GM12892 (cell line): ENCODE results near the gene CD160.
"Not testable (repeated sequence)": the region's sequence is repeated elsewhere in the genome, so short reads cannot be mapped to it uniquely, and the experiment has no call there.

Experiments used
- DNase-seq: peaks from one replicate; pipeline ENCODE4 v3.0.0; 2011; ENCODE audit not compliant: insufficient read length
- FAIRE-seq: peaks from 2 replicates; lab custom pipeline; 2011; peaks lifted over from hg19 to GRCh38; lab: Jason Lieb, UNC
- POLR2A ChIP-seq: IDR thresholded peaks from 2 replicates; pipeline ENCODE4 v1.6.1; 2011; ENCODE audit warnings: low read depth, low read length, control low read depth
- POLR2AphosphoS5 ChIP-seq: IDR thresholded peaks from 2 replicates; pipeline ENCODE4 v1.6.1; 2011; ENCODE audit warnings: low read depth, low read length, control low read depth
- TAF1 ChIP-seq: IDR thresholded peaks from 2 replicates; pipeline ENCODE4 v1.6.1; 2011; ENCODE audit warnings: low read depth, mild to moderate bottlenecking, control low read depth, low read length, borderline replicate concordance

CD160 gene

DNA sequence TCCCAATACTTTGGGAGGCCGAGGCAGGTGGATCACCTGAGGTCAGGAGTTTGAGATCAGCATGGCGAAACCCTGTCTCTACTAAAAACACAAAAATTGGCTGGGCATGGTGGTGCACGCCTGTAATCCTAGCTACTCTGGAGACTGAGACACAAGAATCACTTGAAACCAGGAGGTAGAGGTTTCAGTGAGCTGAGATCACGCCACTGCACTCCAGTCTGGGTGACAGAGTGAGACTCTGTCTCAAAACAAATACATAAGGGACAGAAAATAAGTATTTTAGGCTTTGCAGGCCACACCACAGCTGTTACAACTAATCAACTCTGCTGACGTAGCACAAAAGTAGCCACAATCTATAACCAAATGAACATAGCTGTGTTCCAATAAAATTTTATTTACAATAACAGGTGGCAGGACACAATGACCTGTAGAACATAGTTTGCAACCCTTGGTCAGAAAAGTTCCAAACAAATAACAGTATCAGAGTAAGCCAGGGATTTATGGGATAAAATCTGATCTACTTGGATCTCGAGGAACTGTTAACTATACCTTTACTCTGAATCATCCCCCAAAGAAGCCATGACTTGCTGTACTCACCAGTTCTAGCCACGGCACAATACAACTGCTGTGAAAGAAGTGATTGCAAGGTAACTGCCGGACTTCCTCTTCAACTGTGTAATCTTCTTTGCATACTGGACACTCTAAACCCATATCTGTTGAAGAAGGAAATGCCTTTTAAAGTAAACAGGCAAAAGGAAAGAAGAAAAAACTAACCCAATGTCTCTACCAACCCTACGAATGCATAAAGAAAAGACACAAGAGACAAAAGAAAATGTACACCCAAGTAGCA, 28.3 kb downstream of the CD160 start:
- no peak for DNase-seq

DNA sequence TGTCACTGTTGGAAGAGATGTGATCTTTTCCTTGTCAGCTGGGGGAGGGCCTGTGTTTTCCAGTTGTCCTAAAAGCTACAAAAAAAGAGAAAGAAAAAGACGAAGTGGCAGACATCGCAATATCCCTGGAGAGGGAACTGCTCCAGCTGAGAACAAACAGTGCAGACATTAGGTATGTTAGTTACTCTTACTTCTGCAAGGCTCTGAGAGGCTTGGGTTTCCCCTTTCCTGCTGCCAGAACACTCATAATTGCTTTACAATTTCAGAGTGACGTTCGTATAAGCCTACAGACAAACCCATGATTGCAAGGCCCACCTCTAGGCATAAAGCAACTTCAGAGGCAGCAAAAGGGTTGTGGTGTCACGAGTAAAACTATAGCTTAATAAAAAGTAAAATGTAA, 31.1 kb downstream of the CD160 start:
- DNase-seq (no peak), FAIRE-seq (no peak)
- TF ChIP-seq TAF1 (no peak), POLR2A (no peak), POLR2AphosphoS5 (no peak)

More for the DNA sequence above, 28.3 kb downstream of the CD160 start:
- no peak for FAIRE-seq
- TF ChIP-seq POLR2A (no peak), POLR2AphosphoS5 (no peak), TAF1 (no peak)

DNA sequence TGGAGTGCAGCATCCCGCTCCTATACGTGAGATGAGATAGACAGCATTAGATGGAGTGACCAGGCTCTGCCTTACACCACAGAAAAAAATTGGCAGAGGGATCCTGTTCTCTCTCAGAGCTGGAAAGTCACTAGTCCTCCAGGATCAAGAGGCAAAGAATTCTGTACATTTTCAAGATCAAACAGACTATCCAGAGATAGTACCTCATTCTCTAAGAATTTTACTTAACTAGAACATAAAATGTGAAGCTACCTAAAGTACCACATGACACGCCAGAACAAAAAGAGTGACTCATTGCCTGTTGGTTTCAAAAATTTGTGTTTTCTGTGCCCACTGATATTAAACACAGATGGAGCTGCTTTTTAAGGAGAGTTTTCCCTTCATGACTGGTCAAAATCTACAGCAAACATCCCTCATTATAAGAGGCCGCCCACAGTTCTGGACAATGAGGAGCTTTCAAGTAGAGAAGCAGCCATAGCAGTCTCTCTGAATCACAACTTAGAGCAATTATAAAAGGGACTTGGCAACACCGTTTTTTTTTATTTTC, 32.3 kb downstream of the CD160 start:
- DNase-seq = no peak
- no peak for FAIRE-seq
- TF ChIP-seq TAF1 (no peak), POLR2A (no peak), POLR2AphosphoS5 (no peak)

DNA sequence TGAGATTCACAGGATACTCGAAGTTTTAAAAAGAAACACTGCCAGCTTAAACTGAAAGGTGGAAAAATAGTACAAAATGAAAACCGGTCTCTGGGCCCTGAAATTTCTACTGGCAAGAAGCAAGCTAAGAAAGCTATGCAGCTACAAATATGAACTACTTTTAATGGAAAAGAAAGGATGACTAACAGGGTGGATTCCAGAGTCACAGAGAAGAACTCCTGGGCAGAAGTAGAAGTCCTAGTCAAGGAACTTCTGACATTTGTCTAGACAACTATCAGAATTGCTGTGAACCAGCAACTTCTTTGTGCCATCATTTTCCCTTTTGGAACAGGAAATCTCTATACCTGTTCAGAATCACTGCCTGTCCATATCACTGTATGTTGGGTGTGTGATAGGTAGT, 38.1 kb downstream of the CD160 start:
- no peak for FAIRE-seq
- TF ChIP-seq POLR2A = no peak
- no peak for TF ChIP-seq POLR2AphosphoS5
- TF ChIP-seq TAF1 = no peak
- DNase-seq = no peak

DNA sequence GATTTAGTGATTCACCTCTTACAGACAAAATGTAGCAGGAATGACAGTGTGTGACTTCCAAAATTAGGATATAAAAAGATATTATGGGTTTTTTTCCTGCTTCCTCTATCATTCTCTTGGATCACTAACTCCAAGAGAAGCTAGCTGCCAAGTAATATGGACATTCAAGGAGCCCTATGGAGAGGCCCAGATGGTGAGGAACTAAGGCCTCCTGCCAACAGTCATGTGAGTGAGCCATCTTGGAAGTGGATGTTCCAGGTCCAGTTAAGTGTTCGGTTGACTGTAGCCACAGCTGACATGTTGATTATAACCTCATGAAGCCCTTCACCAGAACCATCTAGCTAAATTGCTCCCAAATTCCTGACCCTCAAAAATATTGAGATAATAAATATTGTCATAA, 38.8 kb downstream of the CD160 start:
- TF ChIP-seq TAF1 = no peak
- no peak for TF ChIP-seq POLR2A
- no peak for TF ChIP-seq POLR2AphosphoS5
- no peak for FAIRE-seq
- DNase-seq = no peak

DNA sequence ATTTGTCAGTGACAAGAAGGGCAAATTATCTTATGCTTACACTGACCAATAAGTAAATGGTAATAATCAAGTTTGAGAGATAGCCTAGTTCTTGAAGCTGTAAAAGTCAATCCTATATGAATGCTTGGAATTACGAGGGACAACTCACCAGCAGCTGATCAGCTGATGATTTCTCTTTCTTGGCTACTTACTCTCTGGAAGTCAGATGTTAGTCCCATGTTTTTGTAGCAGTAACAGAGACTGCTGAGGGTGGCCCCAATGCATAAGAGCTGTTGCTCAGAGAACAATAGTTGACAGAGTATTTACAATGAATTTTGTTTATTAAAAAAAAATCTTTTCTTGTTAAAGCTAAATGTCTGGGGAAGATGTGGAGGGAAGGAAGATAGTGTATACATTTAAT, 39.3 kb downstream of the CD160 start:
- TF ChIP-seq POLR2A (no peak), TAF1 (no peak), POLR2AphosphoS5 (no peak)
- no peak for FAIRE-seq
- no peak for DNase-seq

DNA sequence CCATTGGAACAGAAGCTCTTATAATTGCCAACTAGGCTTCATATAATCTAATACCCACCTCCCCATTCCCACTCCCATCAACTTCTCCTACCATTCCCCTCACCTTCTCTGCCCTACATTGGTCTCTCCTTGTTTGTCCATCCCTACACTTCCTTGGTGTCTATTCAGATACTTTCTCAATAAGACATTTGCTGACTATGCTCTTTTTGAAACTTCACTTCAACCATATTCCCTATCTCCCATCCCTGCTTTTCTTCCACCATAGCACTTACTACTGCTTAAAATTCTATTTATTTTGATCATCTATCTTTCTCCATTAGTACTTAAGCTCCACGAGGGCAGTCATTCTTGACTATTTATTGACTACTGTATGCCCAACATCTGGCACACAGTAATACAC, 40.4 kb downstream of the CD160 start:
- no peak for DNase-seq
- no peak for FAIRE-seq
- TF ChIP-seq TAF1 (no peak), POLR2A (no peak), POLR2AphosphoS5 (no peak)

DNA sequence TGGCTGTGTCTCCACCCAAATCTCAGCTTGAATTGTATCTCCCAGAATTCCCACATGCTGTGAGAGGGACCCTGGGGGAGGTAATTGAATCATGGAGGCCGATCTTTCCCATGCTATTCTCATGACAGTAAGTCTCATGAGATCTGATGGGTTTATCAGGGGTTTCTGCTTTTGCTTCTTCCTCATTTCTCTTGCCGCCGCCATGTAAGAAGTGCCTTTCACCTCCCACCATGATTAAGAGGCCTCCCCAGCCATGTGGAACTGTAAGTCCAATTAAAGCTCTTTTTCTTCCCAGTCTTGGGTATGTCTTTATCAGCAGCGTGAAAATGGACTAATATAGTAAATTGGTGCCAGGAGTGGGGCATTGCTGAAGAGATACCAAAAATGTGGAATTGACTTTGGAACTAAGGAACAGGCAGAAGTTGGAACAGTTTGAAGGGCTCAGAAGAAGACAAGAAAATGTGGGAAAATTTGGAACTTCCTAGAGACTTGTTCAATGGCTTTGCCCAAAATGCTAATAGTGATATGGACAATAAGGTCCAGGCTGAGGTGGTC, 41.2 kb downstream of the CD160 start:
- FAIRE-seq, DNase-seq: not testable (repeated sequence)

DNA sequence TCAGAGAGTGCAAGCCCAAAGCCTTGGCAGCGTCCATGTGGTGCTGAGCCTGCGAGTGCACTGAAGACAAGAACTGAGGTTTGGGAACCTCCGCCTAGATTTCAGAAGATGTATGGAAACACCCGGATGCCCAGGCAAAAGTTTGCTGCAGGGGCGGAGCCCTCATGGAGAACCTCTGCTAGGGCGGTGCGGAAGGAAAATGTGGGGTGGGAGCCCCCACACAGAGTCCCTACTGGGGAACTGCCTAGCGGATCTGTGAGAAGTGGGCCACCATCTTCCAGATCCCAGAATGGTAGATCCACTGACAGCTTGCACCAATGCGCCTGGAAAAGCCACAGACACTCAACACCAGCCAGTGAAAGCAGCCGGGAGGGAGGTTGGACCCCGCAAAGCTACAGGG, 42.2 kb downstream of the CD160 start:
- not testable (repeated sequence) for FAIRE-seq, DNase-seq

DNA sequence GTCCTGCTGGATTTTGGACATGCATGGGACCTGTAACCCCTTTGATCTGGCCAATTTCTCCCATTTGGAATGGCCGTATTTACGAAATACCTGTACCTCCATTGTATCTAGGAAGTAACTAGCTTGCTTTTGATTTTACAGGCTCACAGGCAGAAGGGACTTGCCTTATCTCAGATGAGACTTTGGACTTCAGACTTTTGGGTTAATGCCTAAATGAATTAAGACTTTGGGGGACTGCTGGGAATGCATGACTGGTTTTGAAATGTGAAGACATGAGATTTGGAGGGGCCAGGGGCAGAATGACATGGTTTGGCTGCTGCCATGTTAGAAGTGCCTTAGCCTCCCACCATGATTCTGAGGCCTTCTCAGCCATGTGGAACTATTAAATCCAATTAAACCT, 42.7 kb downstream of the CD160 start:
- not testable (repeated sequence) for FAIRE-seq, DNase-seq

DNA sequence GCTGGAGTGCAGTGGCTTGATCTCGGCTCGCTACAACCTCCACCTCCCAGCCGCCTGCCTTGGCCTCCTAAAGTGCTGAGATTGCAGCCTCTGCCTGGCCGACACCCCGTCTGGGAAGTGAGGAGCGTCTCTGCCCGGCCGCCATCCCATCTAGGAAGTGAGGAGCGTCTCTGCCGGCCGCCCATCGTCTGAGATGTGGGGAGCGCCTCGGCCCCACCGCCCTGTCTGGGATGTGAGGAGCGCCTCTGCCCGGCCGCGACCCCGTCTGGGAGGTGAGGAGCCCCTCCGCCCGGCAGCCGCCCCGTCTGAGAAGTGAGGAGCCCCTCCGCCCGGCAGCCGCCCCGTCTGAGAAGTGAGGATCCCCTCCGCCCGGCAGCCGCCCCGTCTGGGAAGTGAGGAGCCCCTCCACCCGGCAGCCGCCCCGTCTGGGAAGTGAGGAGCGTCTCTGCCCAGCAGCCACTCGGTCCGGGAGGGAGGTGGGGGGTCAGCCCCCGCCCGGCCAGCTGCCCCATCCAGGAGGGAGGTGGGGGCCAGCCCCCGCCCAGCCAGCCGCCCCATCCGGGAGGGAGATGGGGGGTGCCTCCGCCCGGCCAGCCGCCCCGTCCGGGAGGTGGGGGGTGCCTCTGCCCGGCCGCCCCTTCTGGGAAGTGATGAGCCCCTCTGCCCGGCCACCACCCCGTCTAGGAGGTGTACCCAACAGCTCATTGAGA, 45.1 kb downstream of the CD160 start:
- DNase-seq, FAIRE-seq: not testable (repeated sequence)

DNA sequence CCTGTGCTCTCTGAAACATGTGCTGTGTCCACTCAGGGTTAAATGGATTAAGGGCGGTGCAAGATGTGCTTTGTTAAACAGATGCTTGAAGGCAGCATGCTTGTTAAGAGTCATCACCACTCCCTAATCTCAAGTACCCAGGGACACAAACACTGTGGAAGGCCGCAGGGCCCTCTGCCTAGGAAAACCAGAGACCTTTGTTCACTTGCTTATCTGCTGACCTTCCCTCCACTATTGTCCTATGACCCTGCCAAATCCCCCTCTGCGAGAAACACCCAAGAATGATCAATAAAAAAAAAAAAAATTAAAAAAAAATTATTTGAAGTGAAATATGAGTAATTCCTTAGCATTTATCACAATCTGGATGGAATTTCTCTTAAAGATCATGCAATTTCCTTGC, 45.8 kb downstream of the CD160 start:
- not testable (repeated sequence) for DNase-seq, FAIRE-seq

DNA sequence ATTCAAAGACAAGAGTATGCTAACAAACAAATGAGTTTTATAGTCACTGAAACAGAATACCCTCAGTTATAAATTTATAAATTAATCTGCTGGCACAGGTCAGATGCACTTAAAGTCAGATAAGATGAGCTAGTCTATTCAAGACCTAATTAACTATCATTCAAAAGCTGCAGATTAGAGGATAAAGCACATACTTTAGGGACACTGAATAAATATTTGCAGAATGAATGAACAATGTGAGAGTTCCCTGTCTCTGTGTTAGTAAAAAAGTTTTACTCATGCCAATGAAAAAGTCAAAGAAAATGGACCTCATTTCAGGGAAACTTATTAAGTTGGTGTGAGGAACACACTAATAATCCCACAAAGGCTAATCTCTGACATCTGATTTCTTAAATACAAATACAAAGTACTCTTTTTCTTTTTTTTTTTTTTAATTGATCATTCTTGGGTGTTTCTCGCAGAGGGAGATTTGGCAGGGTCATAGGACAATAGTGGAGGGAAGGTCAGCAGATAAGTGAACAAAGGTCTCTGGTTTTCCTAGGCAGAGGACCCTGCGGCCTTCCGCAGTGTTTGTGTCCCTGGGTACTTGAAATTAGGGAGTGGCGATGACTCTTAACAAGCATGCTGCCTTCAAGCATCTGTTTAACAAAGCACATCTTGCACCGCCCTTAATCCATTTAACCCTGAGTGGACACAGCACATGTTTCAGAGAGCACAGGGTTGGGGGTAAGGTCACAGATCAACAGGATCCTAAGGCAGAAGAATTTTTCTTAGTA, 46.5 kb downstream of the CD160 start:
- FAIRE-seq, DNase-seq: not testable (repeated sequence)

DNA sequence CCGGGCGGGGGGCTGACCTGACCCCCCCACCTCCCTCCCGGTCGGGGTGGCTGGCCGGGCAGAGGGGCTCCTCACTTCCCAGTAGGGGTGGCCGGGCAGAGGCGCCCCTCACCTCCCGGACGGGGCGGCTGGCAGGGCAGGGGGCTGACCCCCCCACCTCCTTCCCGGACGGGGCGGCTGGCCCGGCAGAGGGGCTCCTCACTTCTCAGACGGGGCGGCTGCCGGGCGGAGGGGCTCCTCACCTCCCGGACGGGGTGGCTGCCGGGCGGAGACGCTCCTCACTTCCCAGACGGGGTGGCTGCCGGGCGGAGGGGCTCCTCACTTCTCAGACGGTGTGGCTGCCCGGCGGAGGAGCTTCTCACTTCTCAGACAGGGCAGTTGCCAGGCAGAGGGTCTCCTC, 47.6 kb downstream of the CD160 start:
- not testable (repeated sequence) for DNase-seq, FAIRE-seq

DNA sequence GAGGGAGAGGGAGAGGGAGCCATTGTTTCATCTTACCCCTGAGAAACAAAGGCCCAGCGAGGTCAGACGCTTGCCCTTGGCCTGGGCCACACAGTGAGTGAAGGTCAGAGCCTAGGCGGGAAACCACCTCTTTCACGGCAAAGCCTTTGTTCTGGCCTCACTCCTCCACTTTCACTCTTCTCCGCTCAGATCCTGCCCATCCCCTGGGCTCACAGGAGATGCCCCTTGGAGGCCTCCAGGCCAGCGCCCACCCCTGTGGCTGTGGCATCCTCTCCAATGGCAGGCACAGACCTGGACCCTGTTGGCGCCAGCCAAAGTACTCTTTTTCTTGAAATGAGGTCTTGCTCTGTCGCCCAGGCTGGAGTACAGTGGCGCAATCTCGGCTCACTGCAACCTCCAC, 48.7 kb downstream of the CD160 start:
- FAIRE-seq = peak; percentile 27
- DNase-seq = not testable (repeated sequence)
